Type B pancreatic cell (in vitro differentiated cells): ENCODE measurements around the gene CCT7. TPM values are rescaled to one million over a fixed set of nuclear protein-coding genes. Genes with fewer than 3 reads are reported as not detected.

ENCODE experiments used
- DNase-seq: peaks from one replicate; pipeline ENCODE4 v3.0.0; 2021; ENCODE audit warnings: mixed read lengths; ENCODE audit not compliant: unreplicated experiment; ENCODE audit errors: extremely low spot score
- H3K27ac Mint-ChIP-seq: 2 replicates; pipeline ENCODE4 v1.8.0; 2021; ENCODE audit warnings: mild to moderate bottlenecking, mixed read lengths
- H3K27me3 Mint-ChIP-seq: 2 replicates; pipeline ENCODE4 v1.8.0; 2021; ENCODE audit warnings: mixed read lengths
- H3K36me3 Mint-ChIP-seq: 2 replicates; pipeline ENCODE4 v1.8.0; 2021; ENCODE audit warnings: mixed read lengths
- H3K4me1 Mint-ChIP-seq: one replicate; pipeline ENCODE4 v1.8.0; 2021; ENCODE audit warnings: mixed read lengths; ENCODE audit not compliant: unreplicated experiment
- H3K4me3 Mint-ChIP-seq: 2 replicates; pipeline ENCODE4 v1.8.0; 2021; ENCODE audit warnings: mild to moderate bottlenecking, mixed read lengths
- H3K9me3 Mint-ChIP-seq: 2 replicates; pipeline ENCODE4 v1.8.0; 2021; ENCODE audit warnings: mixed read lengths
- CTCF ChIP-seq: fragments of 200-600 bp; sonication (generic); conservative IDR thresholded peaks from 2 replicates; pipeline ENCODE4 v1.5.0; 2021; ENCODE audit warnings: antibody characterized with exemption, mild to moderate bottlenecking
- total RNA-seq: library from RNA; stranded (reverse); gene quantifications from 2 replicates; pipeline ENCODE4 v1.2.1, GENCODE V29; 2021; ENCODE audit warnings: low replicate concordance

CCT7 gene
- total RNA-seq, 1 donor from 2014 or later = 300 TPM

DNA sequence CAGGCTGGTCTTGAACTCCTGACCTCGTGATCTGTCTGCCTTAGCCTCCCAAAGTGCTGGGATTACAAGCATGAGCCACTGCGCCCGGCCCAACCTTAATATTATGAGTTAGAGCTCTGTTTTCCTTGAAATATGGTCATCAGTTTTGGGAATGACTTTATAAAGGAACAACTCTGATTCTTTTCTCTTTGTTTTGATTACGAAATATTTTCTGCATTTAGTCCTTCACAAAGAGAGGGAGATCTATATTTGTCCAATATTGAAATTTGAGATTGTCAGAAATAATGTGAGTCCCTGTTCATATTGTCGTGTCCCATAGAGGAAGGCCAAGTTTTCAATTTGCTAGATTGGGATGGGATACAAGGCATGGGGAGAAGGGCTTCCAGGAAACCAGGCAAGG lies 16.9 kb upstream of the CCT7 start:
- H3K4me1 Mint-ChIP-seq = peaks cover 24% of the 10 kb centered on the region
- no peak overlapping the region for H3K4me3 Mint-ChIP-seq
- H3K27ac Mint-ChIP-seq = no peak overlapping the region
- DNase-seq = no peak
- H3K27me3 Mint-ChIP-seq = peaks cover 3% of the 10 kb centered on the region
- peaks cover 4% of the 10 kb centered on the region for H3K36me3 Mint-ChIP-seq
- no peak for TF ChIP-seq CTCF
- no peaks in the 10 kb centered on the region for H3K9me3 Mint-ChIP-seq

DNA sequence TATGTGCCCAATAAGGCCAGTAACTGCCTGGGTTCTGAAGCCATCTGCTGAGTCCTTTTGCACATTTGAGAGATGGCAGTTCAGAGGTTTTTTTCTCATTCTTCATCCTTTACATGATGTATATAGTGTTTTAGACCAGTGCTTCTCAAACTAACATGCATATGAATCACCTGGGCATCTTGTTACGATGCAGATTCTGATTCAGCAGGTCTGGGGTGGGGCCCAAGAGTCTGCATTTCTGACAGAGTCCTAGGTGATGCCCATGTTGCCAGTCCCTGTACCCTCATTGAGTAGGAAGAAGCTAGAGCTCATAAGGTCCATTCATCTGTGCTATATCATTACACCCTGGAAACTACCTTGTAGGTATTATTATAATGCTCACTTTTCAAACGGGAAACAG lies 16.3 kb upstream of the CCT7 start:
- Mint-ChIP-seq H3K27ac (no peak overlapping the region), H3K4me1 (peaks cover 20% of the 10 kb centered on the region), H3K9me3 (no peaks in the 10 kb centered on the region), H3K36me3 (peaks cover 4% of the 10 kb centered on the region), H3K4me3 (no peak overlapping the region), H3K27me3 (no peaks in the 10 kb centered on the region)
- no peak for DNase-seq
- TF ChIP-seq CTCF = no peak

DNA sequence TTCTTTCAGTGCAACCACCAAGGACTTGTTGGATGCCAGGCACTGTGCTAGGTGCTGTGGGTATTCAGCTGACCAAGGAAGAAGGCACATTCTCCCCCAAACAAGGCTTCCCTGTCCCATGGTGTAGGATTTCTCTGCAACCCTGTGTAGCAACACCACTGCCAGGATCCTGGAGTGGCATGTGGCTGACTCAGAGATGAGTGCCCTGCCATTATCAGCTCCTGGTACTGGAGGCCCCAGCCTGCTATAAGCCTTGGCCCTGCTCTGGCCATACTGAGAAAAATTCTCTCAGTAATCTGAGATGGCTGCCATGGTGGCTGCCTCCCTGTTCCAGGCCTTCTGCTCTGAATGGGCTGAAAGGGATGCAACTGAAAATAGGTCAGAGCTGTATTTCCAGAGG lies 15.8 kb upstream of the CCT7 start:
- Mint-ChIP-seq H3K27me3 (no peaks in the 10 kb centered on the region), H3K4me3 (no peak overlapping the region), H3K36me3 (peaks cover 4% of the 10 kb centered on the region), H3K27ac (no peak overlapping the region), H3K9me3 (no peaks in the 10 kb centered on the region), H3K4me1 (peaks cover 20% of the 10 kb centered on the region)
- TF ChIP-seq CTCF = no peak
- DNase-seq = no peak

DNA sequence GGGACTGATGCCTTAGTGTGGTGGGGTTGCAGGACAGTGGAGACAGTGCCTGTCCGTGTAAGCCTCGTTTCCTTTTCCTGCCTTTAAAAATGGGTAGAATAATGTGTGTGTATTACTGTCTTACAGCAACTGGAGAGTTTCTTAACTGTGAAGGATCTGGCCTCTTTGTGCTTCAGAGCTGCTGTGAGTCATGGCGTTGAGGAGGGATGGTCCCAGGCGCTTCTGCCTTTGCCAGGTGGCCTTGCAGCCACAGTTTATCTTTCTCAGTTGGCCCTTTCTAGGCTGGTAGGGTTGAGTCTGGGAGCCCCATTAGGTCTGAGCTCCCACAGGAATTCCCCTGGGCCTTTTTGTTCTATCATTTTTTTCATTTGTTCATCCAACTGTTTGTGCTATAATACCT lies 10.3 kb upstream of the CCT7 start:
- no peaks in the 10 kb centered on the region for H3K4me1 Mint-ChIP-seq
- no peak for DNase-seq
- TF ChIP-seq CTCF = no peak
- H3K27me3 Mint-ChIP-seq = no peaks in the 10 kb centered on the region
- H3K36me3 Mint-ChIP-seq = peaks cover 4% of the 10 kb centered on the region
- H3K27ac Mint-ChIP-seq = no peak overlapping the region
- no peak overlapping the region for H3K4me3 Mint-ChIP-seq
- H3K9me3 Mint-ChIP-seq = no peaks in the 10 kb centered on the region

GRCh38 chr2:73225513-73226360 lies 8.4 kb upstream of the CCT7 start:
- Mint-ChIP-seq H3K4me3 (no peak overlapping the region), H3K4me1 (no peaks in the 10 kb centered on the region), H3K9me3 (no peaks in the 10 kb centered on the region), H3K27ac (no peak overlapping the region), H3K27me3 (no peaks in the 10 kb centered on the region), H3K36me3 (peaks cover 4% of the 10 kb centered on the region)
- no peak for TF ChIP-seq CTCF
- DNase-seq = no peak
